GM21526 (cell line): ENCODE data around the gene PPP1R3E.
"Not testable (repeated sequence)": the region's sequence is repeated elsewhere in the genome, so short reads cannot be mapped to it uniquely, and the experiment has no call there.

Experiments used
- ATAC-seq: cut with Tn5 transposase; IDR thresholded peaks from one replicate; pipeline ENCODE4 v1.9.1; 2021; ENCODE audit warnings: moderate library complexity; ENCODE audit not compliant: unreplicated experiment, low FRiP score

PPP1R3E gene

GRCh38 chr14:23299211-23299957 is 3.3 kb downstream of the PPP1R3E start:
- ATAC-seq = no peak

GRCh38 chr14:23297611-23298277 is 4.9 kb downstream of the PPP1R3E start:
- ATAC-seq = no peak

GRCh38 chr14:23297096-23297495 is 5.6 kb downstream of the PPP1R3E start:
- ATAC-seq = no peak

- no peak for ATAC-seq
Measured at GRCh38 chr14:23296012-23296777, 6.5 kb downstream of the PPP1R3E start.

GRCh38 chr14:23294734-23295561 is 7.7 kb downstream of the PPP1R3E start:
- no peak for ATAC-seq

- no peak for ATAC-seq
Measured at GRCh38 chr14:23286902-23287479, 15.7 kb downstream of the PPP1R3E start.

- ATAC-seq = peak; percentile 96
Measured at GRCh38 chr14:23286020-23286901, 16.4 kb downstream of the PPP1R3E start, which contains the start of gene HOMEZ. HOMEZ (minus strand) TSS chr14:23286132; CDS start chr14:23285952, 180 bp downstream.

- peak; percentile 21 for ATAC-seq
Measured at GRCh38 chr14:23285530-23286019, 17.1 kb downstream of the PPP1R3E start.

- ATAC-seq = no peak
Measured at GRCh38 chr14:23284654-23285529, 17.8 kb downstream of the PPP1R3E start.

GRCh38 chr14:23281247-23281646 is 21.4 kb downstream of the PPP1R3E start:
- ATAC-seq = no peak

GRCh38 chr14:23277928-23278327 is 24.7 kb downstream of the PPP1R3E start:
- ATAC-seq = not testable (repeated sequence)

GRCh38 chr14:23277189-23277588 is 25.5 kb downstream of the PPP1R3E start:
- no peak for ATAC-seq

GRCh38 chr14:23275412-23275811 is 27.2 kb downstream of the PPP1R3E start:
- ATAC-seq = no peak

GRCh38 chr14:23269193-23269592 is 33.5 kb downstream of the PPP1R3E start:
- no peak for ATAC-seq

- ATAC-seq = not testable (repeated sequence)
Measured at GRCh38 chr14:23260849-23261248, 41.8 kb downstream of the PPP1R3E start.

- ATAC-seq = no peak
Measured at GRCh38 chr14:23259426-23259825, 43.2 kb downstream of the PPP1R3E start.

- no peak for ATAC-seq
Measured at GRCh38 chr14:23258256-23258655, 44.4 kb downstream of the PPP1R3E start.
